ENCODE results near the gene ZNF423.

GRCh38 chr16:49533422-49533821 lies 322.5 kb downstream of the ZNF423 start:
- TF ChIP-seq CTCF (conservative IDR thresholded peaks at IDR 0.05 in 1 of 2, IDR thresholded peaks at IDR 0.05 in 1 of 2; ENCODE audit: extremely low read depth in 1 of 2, insufficient read depth in 1 of 2, low read depth in 1 of 2, low read length in 2 of 2) (no peak), EZH2 (IDR thresholded peaks at IDR 0.05; ENCODE audit: borderline replicate concordance, low read length) (no peak)
